Immature natural killer cell (primary cell): ENCODE results near the gene IFT27. TPM values are rescaled to one million over a fixed set of nuclear protein-coding genes. Genes with fewer than 3 reads are reported as not detected.
"Not testable (repeated sequence)": the region's sequence is repeated elsewhere in the genome, so short reads cannot be mapped to it uniquely, and the experiment has no call there.

Source experiments
- DNase-seq, 3 donors: peaks; one replicate each; pipeline ENCODE4 v3.0.0; 2022; ENCODE audit warnings: mixed read lengths in 1 of 3
- H3K27ac Mint-ChIP-seq, 6 donors: one replicate each; pipeline ENCODE4 v1.8.0; 2020; ENCODE audit warnings: mixed read lengths in 6 of 6, mild to moderate bottlenecking in 5 of 6, inconsistent platforms in 4 of 6, moderate library complexity in 3 of 6
- H3K27me3 Mint-ChIP-seq, 3 donors: one replicate each; pipeline ENCODE4 v1.8.0; 2020 to 2021; ENCODE audit warnings: low read depth in 3 of 3, mild to moderate bottlenecking in 3 of 3, mixed read lengths in 3 of 3, moderate library complexity in 3 of 3, inconsistent platforms in 1 of 3
- H3K36me3 Mint-ChIP-seq, 3 donors: one replicate each; pipeline ENCODE4 v1.8.0; 2020; ENCODE audit warnings: mixed read lengths in 3 of 3, inconsistent platforms in 2 of 3, mild to moderate bottlenecking in 2 of 3
- H3K4me1 Mint-ChIP-seq, 2 donors: one replicate each; pipeline ENCODE4 v1.8.0; 2020; ENCODE audit warnings: inconsistent platforms in 2 of 2, mild to moderate bottlenecking in 2 of 2, mixed read lengths in 2 of 2, moderate library complexity in 1 of 2
- H3K4me3 Mint-ChIP-seq, 5 donors: one replicate each; pipeline ENCODE4 v1.8.0; 2020; ENCODE audit warnings: mild to moderate bottlenecking in 5 of 5, mixed read lengths in 5 of 5, inconsistent platforms in 3 of 5, moderate library complexity in 3 of 5
- H3K9me3 Mint-ChIP-seq, 6 donors: one replicate each; pipeline ENCODE4 v1.8.0; 2020; ENCODE audit warnings: mild to moderate bottlenecking in 6 of 6, mixed read lengths in 6 of 6, inconsistent platforms in 4 of 6, moderate library complexity in 3 of 6
- polyA plus RNA-seq, 3 donors: library from polyadenylated mRNA; unstranded; fragments of 300-500 nt; fragmentation: Illumina TruSeq; gene quantifications; one replicate each; pipeline ENCODE4 v1.2.3, GENCODE V29; 2021

The IFT27 gene
- polyA plus RNA-seq, 3 donors from 2014 or later = 11.5 to 18.1 (median 13.0) TPM

DNA sequence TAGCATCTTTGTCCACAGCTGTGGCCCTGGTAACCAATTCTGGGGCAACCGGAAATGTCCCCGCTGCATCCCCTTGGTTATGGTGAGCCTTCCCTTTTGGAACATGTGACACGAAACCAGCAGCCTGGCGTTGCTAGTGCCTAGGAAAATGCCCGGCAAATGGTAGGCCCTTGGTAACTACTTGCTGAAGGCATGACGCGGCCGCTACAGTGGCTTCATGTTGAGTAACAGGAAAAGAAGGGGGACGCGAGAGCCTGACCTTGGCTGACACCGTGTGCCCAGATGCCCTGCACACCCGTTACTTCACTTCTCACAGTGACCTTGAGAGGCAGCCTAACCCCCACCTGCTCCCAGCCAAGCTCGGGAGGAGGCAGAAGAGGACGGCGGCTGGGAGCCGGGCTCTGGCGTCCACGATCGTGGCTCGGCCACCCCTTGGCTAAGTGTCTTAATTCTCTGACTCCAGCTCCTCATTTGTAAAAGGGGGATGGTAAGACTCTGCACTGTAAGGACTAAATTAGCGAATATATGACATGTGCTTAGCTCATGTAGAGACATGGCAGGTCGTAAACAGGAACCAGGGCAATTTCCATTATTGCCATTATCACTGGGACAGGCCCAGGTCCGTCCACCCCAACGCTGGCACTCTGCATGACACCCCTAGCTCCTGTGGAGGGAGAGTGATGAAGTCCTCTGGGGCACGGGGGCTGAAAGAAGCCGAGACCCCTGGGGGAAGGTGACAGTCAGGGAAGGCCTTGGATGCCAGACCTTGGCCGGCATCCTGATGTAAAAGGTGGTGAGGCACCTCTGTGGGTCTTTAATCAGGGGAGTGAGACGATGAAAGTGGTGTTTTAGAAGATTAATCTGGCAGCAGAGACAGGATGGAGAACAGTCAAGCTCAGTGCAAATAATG lies 18.9 kb downstream of the IFT27 start:
- no peak overlapping the region for H3K4me3 Mint-ChIP-seq
- H3K27ac Mint-ChIP-seq = no peak overlapping the region
- H3K4me1 Mint-ChIP-seq = peaks cover 0 to 4% of the 10 kb centered on the region in 2 donors
- H3K27me3 Mint-ChIP-seq = peaks cover 0 to 4% (median 4%) of the 10 kb centered on the region in 3 donors
- H3K9me3 Mint-ChIP-seq = no peaks in the 10 kb centered on the region
- peaks cover 0 to 4% (median 3%) of the 10 kb centered on the region in 3 donors for H3K36me3 Mint-ChIP-seq
- no peak for DNase-seq

DNA sequence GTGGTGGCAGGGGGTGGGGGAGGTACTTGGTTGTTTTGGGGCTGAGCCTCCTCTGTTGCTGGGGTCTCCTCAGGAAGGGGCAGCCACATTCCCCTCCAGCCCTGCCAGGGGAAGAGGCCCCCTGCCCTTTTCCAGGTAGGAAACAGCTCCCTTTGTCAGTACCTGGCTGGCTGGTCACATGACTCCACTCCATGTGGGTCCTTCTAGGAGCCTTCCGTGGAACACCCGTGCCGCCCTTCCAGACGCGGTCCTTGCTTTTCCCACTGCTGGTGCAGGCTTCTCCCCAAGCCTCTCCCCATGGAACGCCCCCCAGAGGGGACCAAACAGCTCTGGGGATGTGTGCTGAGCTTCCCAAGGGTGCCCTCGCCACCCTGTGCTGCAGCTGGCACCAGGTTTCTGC lies 19.9 kb downstream of the IFT27 start:
- no peak overlapping the region for H3K4me3 Mint-ChIP-seq
- DNase-seq = no peak
- no peaks in the 10 kb centered on the region for H3K9me3 Mint-ChIP-seq
- H3K27ac Mint-ChIP-seq = no peak overlapping the region
- peaks cover 0 to 3% (median 0%) of the 10 kb centered on the region in 3 donors for H3K36me3 Mint-ChIP-seq
- H3K27me3 Mint-ChIP-seq = peaks cover 0 to 5% (median 4%) of the 10 kb centered on the region in 3 donors
- peaks cover 0 to 4% of the 10 kb centered on the region in 2 donors for H3K4me1 Mint-ChIP-seq

DNA sequence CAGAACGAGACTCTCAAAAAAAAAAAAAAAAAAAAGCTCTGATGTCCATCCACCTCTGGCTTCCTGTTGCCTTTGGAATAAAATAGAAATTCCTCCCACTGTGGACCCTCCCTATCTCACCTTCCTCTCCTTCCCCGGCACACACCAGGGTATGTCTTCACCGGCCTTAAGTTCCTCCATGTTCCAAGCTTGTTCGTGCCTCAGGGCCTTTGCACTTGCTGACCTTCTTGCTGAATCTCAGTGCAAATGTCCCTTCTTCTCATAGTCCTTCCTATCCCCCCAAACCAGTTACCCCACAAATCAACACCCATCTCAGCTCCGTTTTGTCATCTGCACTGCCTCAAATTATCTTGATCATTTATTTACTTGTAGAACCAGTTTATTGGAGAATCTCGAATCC lies 20.6 kb downstream of the IFT27 start:
- peaks cover 0 to 3% (median 0%) of the 10 kb centered on the region in 3 donors for H3K36me3 Mint-ChIP-seq
- no peak for DNase-seq
- H3K4me3 Mint-ChIP-seq = no peak overlapping the region
- no peak overlapping the region for H3K27ac Mint-ChIP-seq
- H3K9me3 Mint-ChIP-seq = no peaks in the 10 kb centered on the region
- H3K4me1 Mint-ChIP-seq = peaks cover 0 to 4% of the 10 kb centered on the region in 2 donors
- peaks cover 0 to 5% (median 4%) of the 10 kb centered on the region in 3 donors for H3K27me3 Mint-ChIP-seq

DNA sequence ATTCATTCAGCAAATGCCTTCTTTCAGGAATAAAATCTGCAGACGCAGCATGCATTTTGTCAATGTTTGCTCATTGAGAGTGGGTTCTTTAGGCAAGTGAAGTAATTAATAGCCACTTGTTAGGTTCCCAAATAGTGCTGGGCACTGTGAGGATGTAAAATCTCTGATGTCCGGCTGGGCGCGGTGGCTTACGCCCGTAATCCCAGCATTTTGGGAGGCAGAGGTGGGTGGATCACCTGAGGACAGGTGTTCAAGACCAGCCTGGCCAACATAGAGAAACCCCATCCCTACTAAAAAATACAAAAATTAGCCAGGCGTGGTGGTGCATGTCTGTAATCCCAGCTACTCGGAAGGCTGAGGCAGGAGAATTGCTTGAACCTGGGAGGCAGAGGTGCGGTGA lies 21.0 kb downstream of the IFT27 start:
- DNase-seq, H3K9me3 Mint-ChIP-seq, H3K27ac Mint-ChIP-seq, H3K36me3 Mint-ChIP-seq, H3K4me3 Mint-ChIP-seq, H3K27me3 Mint-ChIP-seq, H3K4me1 Mint-ChIP-seq: not testable (repeated sequence)

DNA sequence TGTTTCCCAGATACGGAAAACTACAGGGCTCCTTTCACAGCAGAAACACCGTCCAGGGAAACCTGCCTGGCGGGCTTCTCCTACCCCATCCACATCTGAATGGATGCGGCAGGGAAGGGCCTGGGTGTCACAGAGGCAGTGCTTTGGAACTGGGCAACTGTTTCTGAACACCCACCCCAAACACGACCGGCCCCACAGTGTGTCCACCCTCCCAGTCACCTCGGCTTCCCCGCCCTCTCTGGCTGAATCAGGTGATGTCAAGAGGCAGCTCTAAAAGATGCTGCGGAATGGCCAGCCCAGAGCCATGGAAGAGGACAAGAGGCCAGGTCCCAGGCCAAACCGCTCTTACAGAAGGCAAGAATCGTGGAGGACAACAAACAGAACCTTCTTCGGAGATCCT lies 22.0 kb downstream of the IFT27 start:
- Mint-ChIP-seq H3K27me3 (peaks cover 0 to 5% (median 4%) of the 10 kb centered on the region in 3 donors), H3K4me3 (no peak overlapping the region), H3K4me1 (peaks cover 0 to 4% of the 10 kb centered on the region in 2 donors), H3K36me3 (peaks cover 0 to 3% (median 0%) of the 10 kb centered on the region in 3 donors), H3K9me3 (no peaks in the 10 kb centered on the region), H3K27ac (no peak overlapping the region)
- DNase-seq = no peak

DNA sequence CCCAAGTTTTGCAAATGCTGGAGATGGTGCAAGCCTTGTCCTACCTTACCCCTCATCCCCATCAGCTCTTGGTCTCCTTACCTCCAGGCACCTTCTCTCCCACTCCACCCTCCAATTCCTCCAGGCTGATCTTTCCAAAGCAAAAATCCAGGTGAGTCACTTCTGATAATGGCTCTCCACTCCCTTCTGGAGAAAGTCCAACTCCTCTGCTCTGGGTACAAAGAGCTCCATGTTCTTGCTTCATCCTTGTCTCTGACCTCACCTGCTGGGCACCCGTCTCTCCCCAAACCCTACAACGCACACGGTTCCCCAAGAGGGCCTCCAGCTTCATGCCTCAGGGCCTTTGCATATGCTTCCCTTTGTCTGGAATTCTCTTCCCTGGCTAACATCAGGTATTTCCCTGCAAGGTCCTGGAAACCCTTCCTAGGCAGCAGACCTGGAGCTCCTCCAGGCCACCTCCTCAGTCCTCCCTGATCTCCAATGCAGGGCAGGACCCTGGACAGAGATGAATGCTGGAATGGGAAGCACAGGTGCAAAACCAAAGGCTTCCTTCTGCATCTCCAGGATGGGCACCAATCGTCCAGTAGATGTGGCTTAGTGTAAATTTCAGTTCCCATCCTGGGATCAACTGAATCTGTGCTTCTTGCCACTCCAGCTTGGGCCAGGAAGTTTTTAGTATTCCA lies 22.7 kb downstream of the IFT27 start:
- no peak overlapping the region for H3K4me3 Mint-ChIP-seq
- no peak for DNase-seq
- H3K27ac Mint-ChIP-seq = no peak overlapping the region
- H3K27me3 Mint-ChIP-seq = peaks cover 0 to 5% (median 4%) of the 10 kb centered on the region in 3 donors
- peaks cover 0 to 3% (median 0%) of the 10 kb centered on the region in 3 donors for H3K36me3 Mint-ChIP-seq
- no peaks in the 10 kb centered on the region for H3K9me3 Mint-ChIP-seq
- H3K4me1 Mint-ChIP-seq = peaks cover 0 to 4% of the 10 kb centered on the region in 2 donors

DNA sequence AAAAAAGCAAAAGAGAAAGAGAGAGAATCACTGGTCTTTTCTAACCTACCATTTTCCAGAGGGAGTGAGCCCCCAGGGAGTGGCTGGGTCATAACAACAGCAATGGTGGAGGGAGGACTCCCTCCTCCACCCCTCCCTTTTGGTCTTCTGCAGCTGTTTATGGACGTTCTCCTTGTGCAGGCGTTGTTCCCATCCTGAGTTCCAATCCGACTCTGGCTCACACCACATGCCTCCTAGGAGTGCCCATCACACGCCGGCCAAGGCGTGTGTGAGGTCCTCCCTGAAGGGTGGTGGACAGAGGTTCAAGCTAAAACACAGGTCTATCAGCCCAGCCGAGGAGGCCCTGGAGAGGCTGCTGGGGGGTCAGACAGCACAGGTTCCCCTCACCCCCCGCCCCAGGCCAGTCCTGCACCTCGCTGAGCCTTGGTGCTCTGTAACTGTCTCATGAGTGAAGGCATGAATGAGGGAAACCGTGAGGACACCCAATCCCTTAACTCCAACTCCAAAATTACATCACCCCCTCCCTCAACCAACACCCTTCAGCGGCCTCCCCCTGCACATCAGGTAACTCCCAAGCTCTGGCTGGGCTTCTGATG lies 29.4 kb downstream of the IFT27 start:
- Mint-ChIP-seq H3K27ac (no peak overlapping the region), H3K9me3 (no peaks in the 10 kb centered on the region), H3K27me3 (peaks cover 0 to 4% (median 3%) of the 10 kb centered on the region in 3 donors), H3K4me3 (no peak overlapping the region), H3K36me3 (no peaks in the 10 kb centered on the region), H3K4me1 (no peaks in the 10 kb centered on the region)
- no peak for DNase-seq

DNA sequence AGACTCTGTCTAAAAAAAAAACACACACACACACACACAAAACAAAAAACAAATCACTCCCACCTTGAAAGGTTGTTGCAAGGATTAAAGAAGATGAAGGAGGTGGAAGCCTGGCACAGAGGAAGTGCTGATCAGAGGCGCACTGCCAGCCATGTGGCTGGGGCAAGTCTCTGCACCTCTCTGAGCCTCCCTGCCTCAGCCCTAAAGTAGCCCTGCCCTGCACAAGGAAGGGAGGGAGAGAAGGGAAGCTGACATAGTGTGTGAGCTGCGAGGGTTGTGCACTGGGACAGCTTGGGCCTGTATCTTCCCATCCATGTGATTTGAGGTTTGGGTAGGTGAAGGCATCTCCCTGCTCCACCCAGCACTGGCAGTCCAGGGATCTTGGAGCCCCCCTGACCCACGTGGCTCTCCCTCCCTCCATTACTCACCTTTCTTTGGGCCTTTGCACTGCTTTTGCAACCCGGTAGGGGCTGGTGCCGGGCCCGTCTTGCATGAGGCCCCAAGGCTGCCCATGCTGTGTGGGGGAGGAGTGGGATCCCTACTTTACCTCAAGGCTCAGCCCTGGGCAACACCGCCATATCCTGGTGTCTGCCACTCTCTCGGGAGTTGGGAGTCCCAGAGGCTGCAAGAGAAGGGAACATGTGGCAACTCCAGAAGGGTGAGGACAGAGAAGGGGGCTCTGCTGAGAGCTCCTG lies 30.5 kb downstream of the IFT27 start:
- peaks cover 0 to 9% (median 4%) of the 10 kb centered on the region in 3 donors for H3K27me3 Mint-ChIP-seq

DNA sequence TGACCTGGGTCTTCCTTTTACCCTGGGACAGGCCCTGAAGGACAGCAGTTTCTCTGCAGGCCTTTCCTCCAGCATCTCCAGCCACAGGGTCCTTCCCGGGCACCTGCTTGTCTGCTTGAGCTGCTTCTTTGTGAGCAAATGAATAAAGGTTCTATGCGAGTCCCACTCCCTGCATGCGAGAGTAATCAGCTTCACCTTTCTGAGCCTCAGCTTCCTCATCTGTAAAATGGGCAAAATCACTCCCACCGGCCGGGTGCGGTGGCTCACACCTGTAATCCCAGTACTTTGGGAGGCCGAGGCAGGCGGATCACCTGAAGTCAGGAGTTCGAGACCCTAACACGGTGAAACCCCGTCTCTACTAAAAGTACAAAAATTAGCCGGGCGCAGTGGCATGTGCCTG lies 31.1 kb downstream of the IFT27 start:
- H3K36me3 Mint-ChIP-seq = no peaks in the 10 kb centered on the region
- no peaks in the 10 kb centered on the region for H3K9me3 Mint-ChIP-seq
- no peaks in the 10 kb centered on the region for H3K4me1 Mint-ChIP-seq
- H3K27ac Mint-ChIP-seq = no peak overlapping the region
- peaks cover 0 to 9% (median 4%) of the 10 kb centered on the region in 3 donors for H3K27me3 Mint-ChIP-seq
- no peak for DNase-seq
- H3K4me3 Mint-ChIP-seq = no peak overlapping the region

More for the DNA sequence above, 30.5 kb downstream of the IFT27 start:
- DNase-seq = no peak
- no peaks in the 10 kb centered on the region for H3K4me1 Mint-ChIP-seq
- H3K36me3 Mint-ChIP-seq = no peaks in the 10 kb centered on the region
- no peak overlapping the region for H3K27ac Mint-ChIP-seq
- H3K9me3 Mint-ChIP-seq = no peaks in the 10 kb centered on the region
- no peak overlapping the region for H3K4me3 Mint-ChIP-seq

DNA sequence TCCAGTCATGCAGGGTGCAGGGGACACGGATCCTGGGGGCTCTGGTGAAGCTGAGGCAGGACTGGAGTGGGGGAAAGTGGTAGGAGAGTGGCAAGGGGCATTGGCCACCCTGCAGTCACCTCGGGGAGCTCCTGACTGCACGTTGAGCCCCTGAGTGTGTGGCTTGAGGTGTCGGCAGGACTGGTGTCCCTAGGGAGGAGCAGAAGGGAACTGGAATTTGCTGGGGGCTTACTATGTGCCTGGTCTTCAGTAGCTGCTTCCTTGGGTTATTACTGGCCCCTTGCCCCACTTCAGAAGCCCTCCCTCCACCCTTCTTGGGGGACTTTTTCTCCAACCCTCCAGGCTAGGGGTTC lies 31.5 kb downstream of the IFT27 start:
- H3K9me3 Mint-ChIP-seq = no peaks in the 10 kb centered on the region

DNA sequence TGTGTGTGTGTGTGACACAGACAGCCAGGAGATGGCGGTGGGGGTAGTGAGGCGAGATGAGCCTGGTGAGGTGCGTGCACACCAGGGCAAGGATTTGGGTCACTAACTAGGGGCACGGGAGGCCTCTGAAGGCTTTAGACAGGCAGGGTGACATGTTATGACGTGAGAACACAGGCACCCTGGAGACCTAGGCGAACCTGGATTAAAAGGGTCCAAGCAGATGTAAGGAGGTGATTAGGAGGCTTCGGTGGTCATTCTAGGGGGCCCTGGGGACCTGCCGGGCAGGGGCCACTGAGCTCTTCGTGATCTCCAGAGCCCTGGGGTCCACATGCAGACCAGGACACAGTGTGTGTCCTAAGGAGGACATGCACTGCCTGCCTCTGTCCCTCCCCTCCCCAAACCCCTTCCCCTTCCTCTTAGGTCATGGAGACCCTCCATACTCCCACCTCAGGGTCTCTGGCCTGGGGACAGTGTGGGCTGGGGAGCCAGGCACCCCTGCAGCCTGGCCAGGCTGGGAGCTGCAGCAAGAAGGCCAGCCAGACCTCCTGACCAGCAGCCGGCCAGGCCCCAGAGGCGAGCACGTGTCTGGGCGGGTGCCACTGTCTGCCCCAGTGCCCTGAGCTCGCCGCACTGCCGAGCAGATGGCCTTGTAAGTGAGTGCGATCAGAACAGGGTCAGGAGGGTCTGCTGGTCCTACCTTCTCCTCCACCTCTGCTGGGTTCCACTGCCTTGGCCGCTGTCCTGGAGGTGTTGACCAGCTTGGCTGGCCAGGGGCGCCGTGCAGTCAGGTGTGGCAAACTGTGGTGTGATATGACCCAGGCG lies 32.1 kb downstream of the IFT27 start:
- Mint-ChIP-seq H3K9me3 (no peaks in the 10 kb centered on the region), H3K27ac (no peak overlapping the region), H3K36me3 (no peaks in the 10 kb centered on the region), H3K4me3 (no peak overlapping the region), H3K4me1 (no peaks in the 10 kb centered on the region), H3K27me3 (peaks cover 0 to 9% (median 4%) of the 10 kb centered on the region in 3 donors)
- DNase-seq = no peak

More for the DNA sequence above, 31.5 kb downstream of the IFT27 start:
- H3K27me3 Mint-ChIP-seq = peaks cover 0 to 9% (median 4%) of the 10 kb centered on the region in 3 donors
- DNase-seq = no peak
- no peaks in the 10 kb centered on the region for H3K36me3 Mint-ChIP-seq
- H3K4me3 Mint-ChIP-seq = no peak overlapping the region
- no peaks in the 10 kb centered on the region for H3K4me1 Mint-ChIP-seq
- no peak overlapping the region for H3K27ac Mint-ChIP-seq

DNA sequence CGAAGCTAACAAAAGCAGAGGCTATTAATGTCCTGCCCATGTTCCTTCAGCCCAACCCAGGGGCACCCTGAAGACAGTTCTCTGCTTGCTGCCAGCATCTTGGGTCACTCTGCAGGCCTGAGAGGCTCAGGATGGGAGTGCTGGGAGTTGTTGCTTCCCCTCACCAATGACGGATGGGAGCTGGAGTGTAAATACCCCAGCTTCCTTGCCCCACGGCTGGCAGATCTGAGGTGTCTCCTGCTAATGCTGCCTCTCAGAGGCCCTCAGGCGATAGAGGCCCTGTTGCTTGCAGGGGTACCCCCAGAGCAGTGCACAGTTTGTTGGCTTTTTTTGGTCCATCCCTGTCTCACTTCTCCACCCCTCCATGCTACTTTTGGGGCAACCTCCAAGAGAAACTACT lies 32.9 kb downstream of the IFT27 start:
- Mint-ChIP-seq H3K9me3 (no peaks in the 10 kb centered on the region), H3K27ac (no peak overlapping the region), H3K4me1 (no peaks in the 10 kb centered on the region), H3K36me3 (no peaks in the 10 kb centered on the region), H3K4me3 (no peak overlapping the region), H3K27me3 (peaks cover 0 to 14% (median 4%) of the 10 kb centered on the region in 3 donors)
- DNase-seq = no peak

DNA sequence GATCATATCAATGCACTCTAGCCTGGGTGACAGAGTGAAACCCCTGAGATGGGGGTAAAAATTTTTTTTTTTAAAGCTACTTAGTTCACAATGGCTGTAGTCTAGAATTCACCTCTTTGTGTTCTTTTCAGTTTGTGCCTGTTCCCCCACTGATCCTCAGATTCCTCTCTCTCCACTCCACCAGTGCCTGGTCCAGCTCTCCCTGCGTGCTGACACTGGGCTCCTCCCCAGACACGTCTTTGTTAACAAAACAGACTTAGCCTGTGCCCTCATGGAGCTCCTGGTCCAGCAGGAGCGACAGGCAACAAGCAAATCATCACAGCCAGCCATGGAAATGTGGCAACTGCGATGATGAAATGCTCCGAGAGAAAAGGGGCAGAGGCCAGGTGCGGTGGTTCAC lies 34.0 kb downstream of the IFT27 start:
- Mint-ChIP-seq H3K27me3 (peaks cover 0 to 19% (median 4%) of the 10 kb centered on the region in 3 donors), H3K4me3 (no peak overlapping the region), H3K4me1 (no peaks in the 10 kb centered on the region), H3K27ac (no peak overlapping the region), H3K9me3 (no peaks in the 10 kb centered on the region), H3K36me3 (no peaks in the 10 kb centered on the region)
- no peak for DNase-seq
